Measurements from ENCODE around the gene MYPN.

DNA sequence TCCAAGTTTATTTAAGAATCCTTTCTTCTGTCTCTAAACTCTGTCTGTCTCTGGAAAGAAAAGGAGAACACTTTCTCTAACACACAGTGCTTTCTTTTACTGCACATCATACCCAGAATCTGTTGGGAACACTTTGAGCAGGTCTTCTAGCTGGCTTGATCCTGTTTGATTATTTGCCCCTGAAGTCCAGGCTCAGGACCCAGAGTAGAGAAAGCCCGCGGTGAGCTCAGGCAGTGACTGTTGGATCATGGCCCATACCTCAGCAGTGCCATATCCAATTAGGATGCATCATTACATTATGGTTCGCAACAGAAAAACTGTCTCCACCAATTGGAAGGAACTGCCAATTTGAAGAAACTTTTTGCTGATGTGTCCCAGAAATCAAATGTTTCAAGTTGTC lies 71.2 kb downstream of the MYPN start:
- TF ChIP-seq, protein P1, sequence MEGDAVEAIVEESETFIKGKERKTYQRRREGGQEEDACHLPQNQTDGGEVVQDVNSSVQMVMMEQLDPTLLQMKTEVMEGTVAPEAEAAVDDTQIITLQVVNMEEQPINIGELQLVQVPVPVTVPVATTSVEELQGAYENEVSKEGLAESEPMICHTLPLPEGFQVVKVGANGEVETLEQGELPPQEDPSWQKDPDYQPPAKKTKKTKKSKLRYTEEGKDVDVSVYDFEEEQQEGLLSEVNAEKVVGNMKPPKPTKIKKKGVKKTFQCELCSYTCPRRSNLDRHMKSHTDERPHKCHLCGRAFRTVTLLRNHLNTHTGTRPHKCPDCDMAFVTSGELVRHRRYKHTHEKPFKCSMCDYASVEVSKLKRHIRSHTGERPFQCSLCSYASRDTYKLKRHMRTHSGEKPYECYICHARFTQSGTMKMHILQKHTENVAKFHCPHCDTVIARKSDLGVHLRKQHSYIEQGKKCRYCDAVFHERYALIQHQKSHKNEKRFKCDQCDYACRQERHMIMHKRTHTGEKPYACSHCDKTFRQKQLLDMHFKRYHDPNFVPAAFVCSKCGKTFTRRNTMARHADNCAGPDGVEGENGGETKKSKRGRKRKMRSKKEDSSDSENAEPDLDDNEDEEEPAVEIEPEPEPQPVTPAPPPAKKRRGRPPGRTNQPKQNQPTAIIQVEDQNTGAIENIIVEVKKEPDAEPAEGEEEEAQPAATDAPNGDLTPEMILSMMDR (IDR thresholded peaks at IDR 0.05; ENCODE audit: low read depth, low read length), result no peak
- TF ChIP-seq MYC (IDR thresholded peaks at IDR 0.05; ENCODE audit: low read depth, low read length) (no peak), POLR2A (IDR thresholded peaks at IDR 0.05; ENCODE audit: extremely low read depth, insufficient read length) (no peak), MAX (IDR thresholded peaks at IDR 0.05; ENCODE audit: low read depth, low read length) (no peak)
